AG10803 (cell line): ENCODE data around the gene P2RX2.

Experiments used
- DNase-seq: peaks from one replicate; pipeline ENCODE4 v3.0.0; 2010; ENCODE audit warnings: low read depth
- H3K4me3 ChIP-seq: 2 replicates; pipeline ENCODE4 v1.5.1; 2011; ENCODE audit warnings: mild to moderate bottlenecking, low read length, control low read depth
- CTCF ChIP-seq: conservative IDR thresholded peaks from 2 replicates; pipeline ENCODE4 v1.5.1; 2011; ENCODE audit warnings: mild to moderate bottlenecking, low read length, control low read depth, inconsistent platforms

Gene P2RX2

GRCh38 chr12:132632521-132633228 is 14.1 kb downstream of the P2RX2 start:
- DNase-seq: no peak
- no peak overlapping the region for H3K4me3 ChIP-seq
- no peak for TF ChIP-seq CTCF

GRCh38 chr12:132633398-132633797 is 14.8 kb downstream of the P2RX2 start:
- no peak for DNase-seq
- no peak overlapping the region for H3K4me3 ChIP-seq
- no peak for TF ChIP-seq CTCF

GRCh38 chr12:132633901-132634300 is 15.3 kb downstream of the P2RX2 start:
- no peak for DNase-seq
- H3K4me3 ChIP-seq: no peak overlapping the region
- no peak for TF ChIP-seq CTCF

- TF ChIP-seq CTCF: no peak
- DNase-seq: no peak
- H3K4me3 ChIP-seq: no peak overlapping the region
Observed at GRCh38 chr12:132634411-132634990, 15.9 kb downstream of the P2RX2 start.

- TF ChIP-seq CTCF: no peak
- DNase-seq: no peak
- H3K4me3 ChIP-seq: no peak overlapping the region
Observed at GRCh38 chr12:132635076-132635955, 16.7 kb downstream of the P2RX2 start.

GRCh38 chr12:132637811-132638210 is 19.2 kb downstream of the P2RX2 start:
- TF ChIP-seq CTCF: no peak
- no peak for DNase-seq

More at GRCh38 chr12:132637811-132638210, 19.2 kb downstream of the P2RX2 start:
- no peak overlapping the region for H3K4me3 ChIP-seq
